H1 (cell line): Measurements from ENCODE around the gene ZBTB4. TPM values are rescaled to one million over a fixed set of nuclear protein-coding genes. Genes with fewer than 3 reads are reported as not detected.

Source experiments
- CTCF ChIA-PET: fragments of 300-600 bp; sonication (Branson Sonifier 250); formaldehyde crosslinking; loops from one replicate; lab custom pipeline; 2021; ENCODE audit not compliant: partially characterized antibody; lab: Charles Lee
- POLR2A ChIA-PET: fragments of 300-600 bp; sonication (Branson Sonifier 250); formaldehyde crosslinking; loops from one replicate; lab custom pipeline; 2021; ENCODE audit warnings: inconsistent platforms; ENCODE audit not compliant: partially characterized antibody; lab: Charles Lee
- DNase-seq, 2 experiments: peaks; one replicate each; pipeline versions ENCODE4 v3.0.0 to v3.0.0-alpha.2; 2010 to 2022; ENCODE audit warnings: low spot score in 2 of 2, low read depth in 1 of 2, mixed read lengths in 1 of 2
- FAIRE-seq: peaks from 2 replicates; lab custom pipeline; 2011; peaks lifted over from hg19 to GRCh38; lab: Jason Lieb, UNC
- H2AFZ ChIP-seq: 2 replicates; pipeline ENCODE4 v1.8.1; 2012; ENCODE audit warnings: low read length, inconsistent platforms
- H2AK5ac ChIP-seq: 2 replicates; pipeline ENCODE4 v1.6.1; 2013; ENCODE audit warnings: low read depth, low read length
- H2BK120ac ChIP-seq: replicated peaks from 2 replicates; pipeline ENCODE3; 2013; ENCODE audit warnings: low read depth, low read length, inconsistent platforms
- H2BK12ac ChIP-seq: 2 replicates; pipeline ENCODE4 v1.6.1; 2013; ENCODE audit warnings: low read depth, low read length
- H2BK15ac ChIP-seq: 2 replicates; pipeline ENCODE4 v1.6.1; 2013; ENCODE audit warnings: low read length
- H2BK20ac ChIP-seq: 2 replicates; pipeline ENCODE4 v1.6.1; 2013; ENCODE audit warnings: low read length
- H2BK5ac ChIP-seq: 2 replicates; pipeline ENCODE4 v1.6.1; 2013; ENCODE audit warnings: low read depth, low read length
- H3K14ac ChIP-seq: 2 replicates; pipeline ENCODE4 v1.6.1; 2013; ENCODE audit warnings: inconsistent platforms; ENCODE audit not compliant: insufficient read length
- H3K18ac ChIP-seq: 2 replicates; pipeline ENCODE4 v1.6.1; 2013; ENCODE audit warnings: low read length; ENCODE audit errors: extremely low read depth
- H3K23ac ChIP-seq: 2 replicates; pipeline ENCODE4 v1.6.1; 2013; ENCODE audit warnings: inconsistent platforms; ENCODE audit not compliant: insufficient read length
- H3K23me2 ChIP-seq: 2 replicates; pipeline ENCODE4 v1.6.1; 2013; ENCODE audit warnings: low read depth, low read length
- H3K27ac ChIP-seq: 2 replicates; pipeline ENCODE4 v1.6.1; 2011; ENCODE audit warnings: low read depth, low read length, inconsistent platforms
- H3K27me3 ChIP-seq, 4 experiments: replicated peaks in 1 of 4; 1 replicate in 1 of 4; 2 replicates in 3 of 4; pipeline versions ENCODE4 v1.6.1 to v1.8.1; 2011 to 2013; ENCODE audit warnings: low read length in 3 of 4, mild to moderate bottlenecking in 3 of 4, inconsistent platforms in 2 of 4, mixed read lengths in 2 of 4, moderate library complexity in 1 of 4; ENCODE audit not compliant: control insufficient read depth in 3 of 4, insufficient read depth in 3 of 4; ENCODE audit errors: extremely low read depth in 1 of 4
- H3K36me3 ChIP-seq, 4 experiments: 2 replicates each; pipeline versions ENCODE4 v1.6.1 to v1.8.1; 2011 to 2013; ENCODE audit warnings: mild to moderate bottlenecking in 4 of 4, low read length in 3 of 4, moderate library complexity in 2 of 4, control low read depth in 1 of 4, inconsistent platforms in 1 of 4; ENCODE audit not compliant: insufficient read depth in 4 of 4, control insufficient read depth in 2 of 4
- H3K4ac ChIP-seq: replicated peaks from 2 replicates; pipeline ENCODE3; 2013; ENCODE audit warnings: low read length, low read depth, mixed read lengths, inconsistent platforms; ENCODE audit not compliant: insufficient read length
- H3K4me1 ChIP-seq, 4 experiments: replicated peaks in 1 of 4; 1 replicate in 1 of 4; 2 replicates in 3 of 4; pipeline versions ENCODE4 v1.6.1 to v1.8.1; 2011 to 2013; ENCODE audit warnings: low read length in 3 of 4, inconsistent platforms in 2 of 4, mixed read lengths in 1 of 4; ENCODE audit not compliant: insufficient read depth in 4 of 4, control insufficient read depth in 3 of 4
- H3K4me2 ChIP-seq, 2 experiments: 2 replicates each; pipeline versions ENCODE4 v1.6.1 to v1.8.1; 2011 to 2013; ENCODE audit warnings: low read depth in 2 of 2, low read length in 2 of 2, control low read depth in 1 of 2, inconsistent platforms in 1 of 2, mild to moderate bottlenecking in 1 of 2; ENCODE audit not compliant: insufficient read depth in 1 of 2
- H3K4me3 ChIP-seq, 4 experiments: fragments of 200-600, 300-600 bp in 1 of 4; sonication (generic), shearing (Covaris generic), sonication (Bioruptor Twin) in 1 of 4; 2 replicates each; pipeline versions ENCODE4 v1.5.1 to v1.8.1; 2011 to 2016; ENCODE audit warnings: low read length in 4 of 4, low read depth in 3 of 4, control low read depth in 2 of 4, inconsistent platforms in 2 of 4, mild to moderate bottlenecking in 2 of 4, mixed read lengths in 1 of 4, moderate library complexity in 1 of 4; ENCODE audit not compliant: insufficient read depth in 2 of 4; ENCODE audit errors: extremely low read depth in 1 of 4
- H3K56ac ChIP-seq: replicated peaks from 2 replicates; pipeline ENCODE3; 2013; ENCODE audit warnings: low read depth, mild to moderate bottlenecking, mixed read lengths, low read length, inconsistent platforms; ENCODE audit not compliant: insufficient read length
- H3K79me1 ChIP-seq: 2 replicates; pipeline ENCODE4 v1.6.1; 2013; ENCODE audit warnings: low read depth, low read length, control low read depth
- H3K79me2 ChIP-seq, 2 experiments: 2 replicates each; pipeline versions ENCODE4 v1.6.1 to v1.8.1; 2012 to 2013; ENCODE audit warnings: low read length in 2 of 2, mild to moderate bottlenecking in 2 of 2, inconsistent platforms in 1 of 2; ENCODE audit not compliant: insufficient read depth in 2 of 2, control insufficient read depth in 1 of 2
- H3K9ac ChIP-seq, 4 experiments: replicated peaks in 1 of 4; 1 replicate in 1 of 4; 2 replicates in 3 of 4; pipeline versions ENCODE4 v1.6.1 to v1.8.1; 2011 to 2013; ENCODE audit warnings: low read depth in 3 of 4, low read length in 3 of 4, control low read depth in 2 of 4, mild to moderate bottlenecking in 2 of 4, moderate library complexity in 2 of 4, inconsistent platforms in 1 of 4; ENCODE audit errors: extremely low read depth in 1 of 4
- H3K9me3 ChIP-seq, 2 experiments: 2 replicates each; pipeline versions ENCODE4 v1.6.1 to v1.8.1; 2012 to 2013; ENCODE audit warnings: mild to moderate bottlenecking in 2 of 2, moderate library complexity in 2 of 2, control low read depth in 1 of 2, inconsistent platforms in 1 of 2, low read depth in 1 of 2, low read length in 1 of 2, mixed read lengths in 1 of 2; ENCODE audit not compliant: insufficient read depth in 2 of 2
- H4K20me1 ChIP-seq, 2 experiments: replicated peaks in 1 of 2; 2 replicates each; pipeline versions ENCODE3 to v1.8.1; 2011 to 2013; ENCODE audit warnings: inconsistent platforms in 2 of 2, low read length in 2 of 2, mild to moderate bottlenecking in 1 of 2; ENCODE audit not compliant: insufficient read depth in 2 of 2, control insufficient read depth in 1 of 2
- H4K5ac ChIP-seq: 2 replicates; pipeline ENCODE4 v1.6.1; 2013; ENCODE audit warnings: low read length, low read depth, mixed read lengths, inconsistent platforms; ENCODE audit not compliant: insufficient read length
- H4K8ac ChIP-seq: 2 replicates; pipeline ENCODE4 v1.8.0; 2013; ENCODE audit warnings: mild to moderate bottlenecking, moderate library complexity, low read length, inconsistent platforms; ENCODE audit not compliant: insufficient read depth; ENCODE audit errors: extremely low read depth
- H4K91ac ChIP-seq: replicated peaks from 2 replicates; pipeline ENCODE3; 2013; ENCODE audit warnings: low read length, mixed read lengths, inconsistent platforms; ENCODE audit not compliant: insufficient read length
- BCL11A ChIP-seq, 2 experiments: IDR thresholded peaks; one replicate each; pipeline ENCODE4 v1.6.1; 2011; ENCODE audit warnings: low read depth in 2 of 2, low read length in 2 of 2, mild to moderate bottlenecking in 2 of 2
- CREB1 ChIP-seq: IDR thresholded peaks from 2 replicates; pipeline ENCODE4 v1.6.1; 2012; ENCODE audit warnings: inconsistent platforms
- CTBP2 ChIP-seq: IDR thresholded peaks from 2 replicates; pipeline ENCODE4 v1.7.0; 2011; ENCODE audit warnings: borderline replicate concordance, mild to moderate bottlenecking, moderate library complexity, mixed read lengths, low read length; ENCODE audit not compliant: insufficient read depth, insufficient read length
- HDAC2 ChIP-seq, 2 experiments: fragments of 300-600 bp in 1 of 2; sonication (generic) in 1 of 2; IDR thresholded peaks; 2 replicates each; pipeline ENCODE4 v1.6.1; 2011 to 2012; ENCODE audit warnings: low read depth in 2 of 2, low read length in 2 of 2, mild to moderate bottlenecking in 2 of 2, moderate library complexity in 2 of 2, borderline replicate concordance in 1 of 2, inconsistent platforms in 1 of 2
- JUND ChIP-seq: IDR thresholded peaks from 2 replicates; pipeline ENCODE4 v1.6.1; 2011; ENCODE audit warnings: mild to moderate bottlenecking, improper control_type of control experiment, low read length
- KDM4A ChIP-seq: IDR thresholded peaks from one replicate; pipeline ENCODE4 v1.7.1; 2012; ENCODE audit warnings: low read depth, mild to moderate bottlenecking, moderate library complexity, low read length, inconsistent platforms; ENCODE audit not compliant: severe bottlenecking
- SIN3A ChIP-seq, 2 experiments: IDR thresholded peaks in 1 of 2; conservative IDR thresholded peaks in 1 of 2; 2 replicates each; pipeline ENCODE4 v1.6.1; 2011 to 2012; ENCODE audit warnings: low read length in 2 of 2, improper control_type of control experiment in 1 of 2, low read depth in 1 of 2, mild to moderate bottlenecking in 1 of 2
- SIRT6 ChIP-seq: IDR thresholded peaks from one replicate; pipeline ENCODE4 v1.7.1; 2012; ENCODE audit warnings: low read length, inconsistent platforms
- TAF7 ChIP-seq: optimal IDR thresholded peaks from 2 replicates; pipeline ENCODE3; 2011; ENCODE audit warnings: low read depth, mild to moderate bottlenecking, inconsistent platforms, low read length, moderate library complexity, borderline replicate concordance
- WGBS, 2 experiments: shearing (Covaris generic) in 1 of 2; methylation state at CpG; one replicate each; pipeline versions ENCODE4 v1.1.6 to v1.1.7; 2013 to 2015; ENCODE audit warnings: low lambda C conversion rate in 2 of 2, mixed read lengths in 2 of 2, inconsistent platforms in 1 of 2, low coverage in 1 of 2, missing lambda C conversion rate in 1 of 2; ENCODE audit not compliant: insufficient replicate concordance in 2 of 2, insufficient coverage in 1 of 2, insufficient read length in 1 of 2; ENCODE audit errors: extremely low coverage in 1 of 2, missing lambda C conversion rate in 1 of 2; 5-methylcytosine and 5-hydroxymethylcytosine counted together
- polyA plus RNA-seq, 7 experiments: library from polyadenylated mRNA; depleted of rRNA in 3 of 7; stranded (reverse) in 5 of 7; unstranded in 2 of 7; fragments of >200 nt in 5 of 7; fragments of 200-250 nt in 2 of 7; gene quantifications; 1 replicate in 5 of 7; 2 replicates in 1 of 7; 4 replicates in 1 of 7; pipeline versions ENCODE4 v1.2.1 to v1.2.3, GENCODE V29; 2011 to 2013; ENCODE audit warnings: missing spikeins in 2 of 7, mixed read lengths in 2 of 7
- total RNA-seq: library from RNA; stranded (reverse); fragmentation: NEBNext Ultra II Directional; extraction: Animal tissue kit (Norgen Biotek cat#: 25700); gene quantifications from 2 replicates; pipeline ENCODE4 v1.2.1, GENCODE V29; 2021

ZBTB4 gene
- total and polyA plus RNA-seq, 2 of the 8 experiments (the other 6 are each of a cell fraction or from before 2014, with no cell fraction given) = 5.9 to 10.1 TPM

- Histone ChIP-seq H3K56ac (peak within 1 kb of the TSS; percentile 64), H3K4me3 (peak within 1 kb of the TSS; percentile 39 to 73 (median 66)), H3K4me2 (peak within 1 kb of the TSS; percentile 71 to 77), H4K91ac (peak within 1 kb of the TSS; percentile 97), H4K8ac (no peak within 1 kb of the TSS), H3K23ac (no peak within 1 kb of the TSS), H3K23me2 (peaks cover 12% of the 10 kb centered on the region; the same call in 1 of the 2 replicates), H3K4me1 (peaks cover 3 to 17% (median 13%) of the 10 kb centered on the region in 4 experiments), H3K9ac (peak within 1 kb of the TSS in 3 of 4 experiments; percentile 9 to 72 (median 34); a peak in 4 of 7 replicates), H3K9me3 (no peaks in the 10 kb centered on the region), H2AFZ (no peak within 1 kb of the TSS; the same call in 1 of the 2 replicates), H3K36me3 (no peaks in the 10 kb centered on the region), H3K27ac (peak within 1 kb of the TSS; percentile 47; the same call in 1 of the 2 replicates), H3K4ac (no peak within 1 kb of the TSS), H3K79me2 (no peaks in the 10 kb centered on the region), H2BK15ac (0 out of 2 replicates have a peak within 1 kb of the TSS, but pooled peaks have one; percentile 72), H4K20me1 (no peaks in the 10 kb centered on the region), H2BK20ac (peak within 1 kb of the TSS; percentile 48; the same call in 1 of the 2 replicates), H3K27me3 (peaks cover 0 to 8% (median 6%) of the 10 kb centered on the region in 4 experiments; a peak in 6 of 7 replicates), H3K79me1 (no peaks in the 10 kb centered on the region), H2BK12ac (peak within 1 kb of the TSS; percentile 84), H3K14ac (no peak within 1 kb of the TSS), H2BK5ac (peak within 1 kb of the TSS; percentile 90; the same call in 1 of the 2 replicates), H2BK120ac (no peak within 1 kb of the TSS), H2AK5ac (no peak within 1 kb of the TSS), H3K18ac (peak within 1 kb of the TSS; percentile 99), H4K5ac (peak within 1 kb of the TSS; percentile 96)
- peak in 1 of 2 experiments; percentile 94 for DNase-seq
- FAIRE-seq = no peak
- ChIA-PET CTCF (interaction anchor here (0.8 to 5.4 kb wide), 17 partner anchors 8 to 268 kb away, joined by 3 to 26 read pairs (median 3); partner anchors contain the start of genes MPDU1, TMEM102, TMEM95 and TNFSF13), POLR2A (interaction anchor here (0.7 to 15.5 kb wide), 15 partner anchors 9 to 225 kb away, joined by 3 to 339 read pairs (median 4); partner anchors contain the start of genes NEURL4, POLR2A, SLC35G6 and TMEM102)
- 2% methylated on average over 46 of the region's 51 CpGs; no CpG with 5 or more reads in 1 of the 2 experiments for WGBS, 2 experiments
- TF ChIP-seq SIRT6 (no peak), KDM4A (peak; percentile 84), BCL11A (IDR thresholded peaks at IDR 0.05; ENCODE audit: low read depth in 2 of 2, low read length in 2 of 2) (no peak), TAF7 (peak; percentile 43), CTBP2 (peak; percentile 25), CREB1 (peak; percentile 39; the same call in 1 of the 2 replicates), HDAC2 (IDR thresholded peaks at IDR 0.05; ENCODE audit: borderline replicate concordance in 1 of 2, low read depth in 2 of 2, low read length in 2 of 2) (0 out of 4 replicates have a peak, but pooled peaks of 1 of the 2 experiments have one; percentile 30), JUND (0 out of 2 replicates have a peak, but pooled peaks have one; percentile 15), SIN3A (conservative IDR thresholded peaks at IDR 0.05 in 1 of 2, IDR thresholded peaks at IDR 0.05 in 1 of 2; ENCODE audit: low read depth in 1 of 2, low read length in 2 of 2) (peak in 1 of 2 experiments; percentile 45; a peak in 1 of 4 replicates)
These were observed 34.5 kb downstream of the ZBTB4 start, which contains the start of gene CHRNB1 for GRCh38 chr17:7444682-7445618. Gene CHRNB1, plus strand, starts transcription at chr17:7445061. Its CDS starts 67 bp downstream, at chr17:7445128.
